Stimulated activated CD8-positive, alpha-beta memory T cell treated with anti-CD3 and anti-CD28 coated beads, Interleukin-7, amount 100 ng/mL, for 48 hours (primary cell): Measurements from ENCODE around the gene FAM83E.
"Not testable (repeated sequence)": the region's sequence is repeated elsewhere in the genome, so short reads cannot be mapped to it uniquely, and the experiment has no call there.

Experiments
- DNase-seq, 2 donors: peaks; one replicate each; pipeline ENCODE4 v3.0.0-alpha.2; 2020; ENCODE audit warnings: low read depth in 1 of 2; ENCODE audit errors: extremely low read depth in 1 of 2

Gene FAM83E

GRCh38 chr19:48642862-48643261, 28.0 kb upstream of the FAM83E start:
- DNase-seq, result no peak

GRCh38 chr19:48641850-48642249, 27.0 kb upstream of the FAM83E start:
- no peak for DNase-seq

GRCh38 chr19:48639483-48640375, 24.9 kb upstream of the FAM83E start:
- DNase-seq, result no peak

GRCh38 chr19:48638831-48639381, 24.0 kb upstream of the FAM83E start:
- DNase-seq, result no peak

GRCh38 chr19:48637948-48638830, 23.3 kb upstream of the FAM83E start:
- DNase-seq, result peak in 1 of 2 donors; percentile 65

GRCh38 chr19:48637449-48637947, 22.6 kb upstream of the FAM83E start:
- peak; percentile 97 to 99 for DNase-seq

GRCh38 chr19:48636859-48637448, 22.1 kb upstream of the FAM83E start, which contains the start of gene DBP:
TSS of gene DBP (minus strand) at chr19:48637379. CDS start at chr19:48636994, 385 bp downstream.
- DNase-seq, result no peak

GRCh38 chr19:48635966-48636858, 21.3 kb upstream of the FAM83E start:
- DNase-seq, result no peak

- DNase-seq, result no peak
Measured at GRCh38 chr19:48635263-48635965, 20.5 kb upstream of the FAM83E start.

GRCh38 chr19:48634424-48635262, 19.8 kb upstream of the FAM83E start:
- DNase-seq, result peak; percentile 86 to 93

GRCh38 chr19:48634036-48634342, 19.1 kb upstream of the FAM83E start:
- DNase-seq, result no peak

- no peak for DNase-seq
Measured at GRCh38 chr19:48633148-48634035, 18.5 kb upstream of the FAM83E start.

GRCh38 chr19:48632692-48633147, 17.8 kb upstream of the FAM83E start:
- DNase-seq, result no peak

GRCh38 chr19:48632286-48632685, 17.4 kb upstream of the FAM83E start:
- not testable (repeated sequence) for DNase-seq

GRCh38 chr19:48631225-48631624, 16.3 kb upstream of the FAM83E start:
- no peak for DNase-seq

GRCh38 chr19:48630296-48631063, 15.6 kb upstream of the FAM83E start:
- DNase-seq, result no peak
